IMR-90 (cell line): Measurements from ENCODE around the gene CCR6. TPM values are rescaled to one million over a fixed set of nuclear protein-coding genes. Genes with fewer than 3 reads are reported as not detected.

Experiments used
- ATAC-seq: fragments of 200-7000 bp; cut with Tn5 transposase; 2 replicates; pipeline ENCODE4 v1.9.1; 2020; ENCODE audit warnings: low read depth, mild to moderate bottlenecking, moderate library complexity
- BruUV-seq: library from RNA; stranded (reverse); fragments of 400-500 nt; replicated peaks from 2 replicates; lab custom pipeline; 2021; lab: Mats Ljungman, UMichigan
- CTCF ChIA-PET: fragments of 300-600 bp; formaldehyde crosslinking; extraction: SDS; loops from one replicate; lab custom pipeline; 2021; ENCODE audit warnings: antibody characterized with exemption; lab: Yijun Ruan, JAX
- POLR2A ChIA-PET: fragments of 300-600 bp; sonication (Branson Sonifier 250); formaldehyde crosslinking; loops from one replicate; lab custom pipeline; 2022; ENCODE audit warnings: antibody characterized with exemption; ENCODE audit not compliant: unreplicated experiment; lab: Charles Lee
- DNase-seq: peaks from one replicate; pipeline ENCODE4 v3.0.0; 2013
- H2AFZ ChIP-seq: replicated peaks from 2 replicates; pipeline ENCODE3; 2013; ENCODE audit warnings: low read length, mild to moderate bottlenecking; ENCODE audit not compliant: poor library complexity
- H2AK5ac ChIP-seq: 2 replicates; pipeline ENCODE4 v1.6.1; 2013; ENCODE audit warnings: low read depth, low read length, inconsistent platforms
- H2AK9ac ChIP-seq: replicated peaks from 2 replicates; pipeline ENCODE3; 2013; ENCODE audit warnings: mild to moderate bottlenecking, low read depth, low read length, moderate library complexity; ENCODE audit not compliant: poor library complexity
- H2BK120ac ChIP-seq: 2 replicates; pipeline ENCODE4 v1.6.1; 2013; ENCODE audit warnings: low read depth, low read length, inconsistent platforms
- H2BK15ac ChIP-seq: 3 replicates; pipeline ENCODE4 v1.6.1; 2013; ENCODE audit warnings: low read depth, low read length, inconsistent platforms
- H2BK20ac ChIP-seq: 2 replicates; pipeline ENCODE4 v1.6.1; 2013; ENCODE audit warnings: low read depth, mild to moderate bottlenecking, inconsistent platforms, low read length, moderate library complexity
- H2BK5ac ChIP-seq: 2 replicates; pipeline ENCODE4 v1.6.1; 2013; ENCODE audit warnings: mild to moderate bottlenecking, low read depth, low read length, inconsistent platforms; ENCODE audit not compliant: poor library complexity, severe bottlenecking
- H3K14ac ChIP-seq: replicated peaks from 2 replicates; pipeline ENCODE4 v1.6.1; 2013; ENCODE audit warnings: low read depth, low read length, inconsistent platforms
- H3K18ac ChIP-seq: 2 replicates; pipeline ENCODE4 v1.6.1; 2013; ENCODE audit warnings: low read depth, low read length, control low read depth
- H3K23ac ChIP-seq: 2 replicates; pipeline ENCODE4 v1.6.1; 2013; ENCODE audit warnings: low read depth, low read length, inconsistent platforms
- H3K27ac ChIP-seq: 2 replicates; pipeline ENCODE4 v1.5.1; 2013; ENCODE audit warnings: mild to moderate bottlenecking, control low read depth, low read length; ENCODE audit not compliant: insufficient read depth
- H3K27me3 ChIP-seq: 2 replicates; pipeline ENCODE4 v1.6.1; 2013; ENCODE audit warnings: low read length; ENCODE audit not compliant: control insufficient read depth, insufficient read depth
- H3K36me3 ChIP-seq: 2 replicates; pipeline ENCODE4 v1.6.1; 2013; ENCODE audit warnings: low read length, mixed read lengths; ENCODE audit not compliant: control insufficient read depth, insufficient read depth
- H3K4ac ChIP-seq: 2 replicates; pipeline ENCODE4 v1.6.1; 2013; ENCODE audit warnings: low read depth, low read length, inconsistent platforms
- H3K4me1 ChIP-seq: 2 replicates; pipeline ENCODE4 v1.6.1; 2013; ENCODE audit warnings: low read length, mixed read lengths; ENCODE audit not compliant: control insufficient read depth, insufficient read depth
- H3K4me2 ChIP-seq: 2 replicates; pipeline ENCODE4 v1.6.1; 2013; ENCODE audit warnings: low read depth, mild to moderate bottlenecking, control low read depth, low read length, moderate library complexity
- H3K4me3 ChIP-seq: 2 replicates; pipeline ENCODE4 v1.5.1; 2013; ENCODE audit warnings: low read depth, mild to moderate bottlenecking, control low read depth, low read length, moderate library complexity; ENCODE audit not compliant: insufficient read depth
- H3K56ac ChIP-seq: 2 replicates; pipeline ENCODE4 v1.6.1; 2013; ENCODE audit warnings: low read length, inconsistent platforms; ENCODE audit not compliant: insufficient read depth; ENCODE audit errors: extremely low read depth
- H3K79me1 ChIP-seq, 2 experiments: 2 replicates each; pipeline ENCODE4 v1.6.1; 2013; ENCODE audit warnings: low read length in 2 of 2, inconsistent platforms in 1 of 2, low read depth in 1 of 2
- H3K9ac ChIP-seq: 2 replicates; pipeline ENCODE4 v1.6.1; 2013; ENCODE audit warnings: low read depth, low read length, control low read depth
- H3K9me1 ChIP-seq: 2 replicates; pipeline ENCODE4 v1.6.1; 2013; ENCODE audit warnings: low read length, inconsistent platforms; ENCODE audit not compliant: insufficient read depth
- H3K9me3 ChIP-seq: 2 replicates; pipeline ENCODE4 v1.6.1; 2013; ENCODE audit warnings: low read length; ENCODE audit not compliant: control insufficient read depth, insufficient read depth
- H4K20me1 ChIP-seq: 2 replicates; pipeline ENCODE4 v1.6.1; 2013; ENCODE audit warnings: low read length, inconsistent platforms; ENCODE audit not compliant: insufficient read depth
- H4K5ac ChIP-seq: 2 replicates; pipeline ENCODE4 v1.6.1; 2013; ENCODE audit warnings: mild to moderate bottlenecking, low read depth, low read length, control low read depth
- H4K8ac ChIP-seq, 2 experiments: 2 replicates each; pipeline ENCODE4 v1.6.1; 2013; ENCODE audit warnings: low read depth in 2 of 2, low read length in 2 of 2, control low read depth in 1 of 2, inconsistent platforms in 1 of 2
- H4K91ac ChIP-seq: 2 replicates; pipeline ENCODE4 v1.6.1; 2013; ENCODE audit warnings: low read depth, low read length, inconsistent platforms; ENCODE audit not compliant: insufficient read depth
- RAD21 ChIP-seq: IDR thresholded peaks from 2 replicates; pipeline ENCODE4 v1.6.1; 2012; ENCODE audit warnings: low read length, improper control_type of control experiment
- WGBS, 2 experiments: methylation state at CpG; one replicate each; pipeline versions ENCODE4 v1.1.5 to v1.1.7; 2013; ENCODE audit warnings: missing lambda C conversion rate in 2 of 2; ENCODE audit not compliant: insufficient read length in 1 of 2; ENCODE audit errors: extremely low coverage in 2 of 2; 5-methylcytosine and 5-hydroxymethylcytosine counted together
- dilution Hi-C: fragments of 300-500 bp; cut with HindIII; formaldehyde crosslinking; loops from one replicate; pipeline ENCODE4 v1.14.3; 2018; ENCODE audit warnings: low sequenced_read_pairs; ENCODE audit not compliant: unreplicated experiment
- in situ Hi-C: fragments of 300-500 bp; cut with MboI; formaldehyde crosslinking; loops from 3 replicates; pipeline ENCODE4 v1.14.3; 2019; ENCODE audit warnings: low sequenced_read_pairs, inconsistent platforms, mixed read lengths
- intact Hi-C: fragments of 100-400 bp; cut with micrococcal nuclease; formaldehyde crosslinking; loops from 2 replicates; pipeline ENCODE4 v1.10.0; 2022
- polyA plus RNA-seq, 3 experiments: library from polyadenylated mRNA; depleted of rRNA; stranded (reverse); fragments of >200 nt; gene quantifications; 2 replicates each; pipeline ENCODE4 v1.2.3, GENCODE V29; 2012; ENCODE audit warnings: low replicate concordance in 1 of 3
- total RNA-seq: library from RNA; depleted of rRNA; stranded (reverse); fragments of >200 nt; gene quantifications from 2 replicates; pipeline ENCODE4 v1.2.3, GENCODE V29; 2012

Gene CCR6
- total and polyA plus RNA-seq, 2 of the 4 experiments (the other 2 are of a cell fraction) = not detected

DNA sequence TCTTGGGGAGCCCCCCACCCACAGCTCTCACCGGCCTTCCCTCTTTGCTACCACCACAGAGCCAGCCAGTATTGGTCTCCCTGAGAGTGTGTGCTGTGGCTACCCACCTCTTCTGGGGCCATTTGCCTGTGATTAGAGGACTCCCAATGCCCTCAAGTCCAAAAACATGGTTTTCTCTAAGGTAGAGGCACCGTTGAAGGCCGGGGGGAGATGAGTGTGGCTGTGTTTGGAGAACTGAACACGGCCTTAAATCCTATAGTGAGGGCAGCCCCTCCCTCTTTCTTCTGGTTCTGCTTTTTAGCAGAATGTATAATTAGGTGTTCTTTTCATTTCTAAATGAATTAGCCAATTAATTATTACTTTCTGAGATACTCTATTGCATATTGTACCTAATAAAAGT lies 2.5 kb downstream of the CCR6 start:
- ChIA-PET CTCF (no interaction called here), POLR2A (no interaction called here)
- BruUV-seq = no TSS peak

More for the DNA sequence above, 2.5 kb downstream of the CCR6 start:
- Histone ChIP-seq H3K4ac (no peak overlapping the region), H3K36me3 (no peaks in the 10 kb centered on the region), H2BK20ac (no peak overlapping the region), H3K14ac (no peak overlapping the region), H3K9me1 (no peaks in the 10 kb centered on the region), H3K79me1 (no peaks in the 10 kb centered on the region), H3K9me3 (peaks cover 15% of the 10 kb centered on the region), H3K18ac (no peak overlapping the region), H3K27me3 (no peaks in the 10 kb centered on the region), H4K20me1 (no peaks in the 10 kb centered on the region), H2BK15ac (no peak overlapping the region), H2BK120ac (no peak overlapping the region), H4K8ac (no peak overlapping the region), H3K4me2 (no peak overlapping the region), H3K4me1 (no peaks in the 10 kb centered on the region), H3K23ac (no peak overlapping the region), H2AFZ (no peak overlapping the region), H4K5ac (no peak overlapping the region), H2AK9ac (no peak overlapping the region), H3K4me3 (no peak overlapping the region), H3K9ac (no peak overlapping the region), H3K56ac (no peak overlapping the region), H3K27ac (no peak overlapping the region), H2AK5ac (no peak overlapping the region), H4K91ac (no peak overlapping the region), H2BK5ac (no peak overlapping the region)
- DNase-seq (no peak), ATAC-seq (no peak)
- no peak for TF ChIP-seq RAD21
- intact Hi-C loops = no loop called here
- WGBS, 2 experiments = no CpG with 5 or more reads among the region's 4 CpGs
- in situ Hi-C loops = no loop called here
- dilution Hi-C loops = no loop called here
